IMR-90 (cell line): ENCODE measurements around the gene PLA2G2D. TPM values are rescaled to one million over a fixed set of nuclear protein-coding genes. Genes with fewer than 3 reads are reported as not detected.

Experiments
- ATAC-seq: fragments of 200-7000 bp; cut with Tn5 transposase; 2 replicates; pipeline ENCODE4 v1.9.1; 2020; ENCODE audit warnings: low read depth, mild to moderate bottlenecking, moderate library complexity
- BruUV-seq: library from RNA; stranded (reverse); fragments of 400-500 nt; replicated peaks from 2 replicates; lab custom pipeline; 2021; lab: Mats Ljungman, UMichigan
- CTCF ChIA-PET: fragments of 300-600 bp; formaldehyde crosslinking; extraction: SDS; loops from one replicate; lab custom pipeline; 2021; ENCODE audit warnings: antibody characterized with exemption; lab: Yijun Ruan, JAX
- POLR2A ChIA-PET: fragments of 300-600 bp; sonication (Branson Sonifier 250); formaldehyde crosslinking; loops from one replicate; lab custom pipeline; 2022; ENCODE audit warnings: antibody characterized with exemption; ENCODE audit not compliant: unreplicated experiment; lab: Charles Lee
- DNase-seq: peaks from one replicate; pipeline ENCODE4 v3.0.0; 2013
- H2AFZ ChIP-seq: replicated peaks from 2 replicates; pipeline ENCODE3; 2013; ENCODE audit warnings: low read length, mild to moderate bottlenecking; ENCODE audit not compliant: poor library complexity
- H2AK5ac ChIP-seq: 2 replicates; pipeline ENCODE4 v1.6.1; 2013; ENCODE audit warnings: low read depth, low read length, inconsistent platforms
- H2AK9ac ChIP-seq: replicated peaks from 2 replicates; pipeline ENCODE3; 2013; ENCODE audit warnings: mild to moderate bottlenecking, low read depth, low read length, moderate library complexity; ENCODE audit not compliant: poor library complexity
- H2BK120ac ChIP-seq: 2 replicates; pipeline ENCODE4 v1.6.1; 2013; ENCODE audit warnings: low read depth, low read length, inconsistent platforms
- H2BK15ac ChIP-seq: 3 replicates; pipeline ENCODE4 v1.6.1; 2013; ENCODE audit warnings: low read depth, low read length, inconsistent platforms
- H2BK20ac ChIP-seq: 2 replicates; pipeline ENCODE4 v1.6.1; 2013; ENCODE audit warnings: low read depth, mild to moderate bottlenecking, inconsistent platforms, low read length, moderate library complexity
- H2BK5ac ChIP-seq: 2 replicates; pipeline ENCODE4 v1.6.1; 2013; ENCODE audit warnings: mild to moderate bottlenecking, low read depth, low read length, inconsistent platforms; ENCODE audit not compliant: poor library complexity, severe bottlenecking
- H3K14ac ChIP-seq: replicated peaks from 2 replicates; pipeline ENCODE4 v1.6.1; 2013; ENCODE audit warnings: low read depth, low read length, inconsistent platforms
- H3K18ac ChIP-seq: 2 replicates; pipeline ENCODE4 v1.6.1; 2013; ENCODE audit warnings: low read depth, low read length, control low read depth
- H3K23ac ChIP-seq: 2 replicates; pipeline ENCODE4 v1.6.1; 2013; ENCODE audit warnings: low read depth, low read length, inconsistent platforms
- H3K27ac ChIP-seq: 2 replicates; pipeline ENCODE4 v1.5.1; 2013; ENCODE audit warnings: mild to moderate bottlenecking, control low read depth, low read length; ENCODE audit not compliant: insufficient read depth
- H3K27me3 ChIP-seq: 2 replicates; pipeline ENCODE4 v1.6.1; 2013; ENCODE audit warnings: low read length; ENCODE audit not compliant: control insufficient read depth, insufficient read depth
- H3K36me3 ChIP-seq: 2 replicates; pipeline ENCODE4 v1.6.1; 2013; ENCODE audit warnings: low read length, mixed read lengths; ENCODE audit not compliant: control insufficient read depth, insufficient read depth
- H3K4ac ChIP-seq: 2 replicates; pipeline ENCODE4 v1.6.1; 2013; ENCODE audit warnings: low read depth, low read length, inconsistent platforms
- H3K4me1 ChIP-seq: 2 replicates; pipeline ENCODE4 v1.6.1; 2013; ENCODE audit warnings: low read length, mixed read lengths; ENCODE audit not compliant: control insufficient read depth, insufficient read depth
- H3K4me2 ChIP-seq: 2 replicates; pipeline ENCODE4 v1.6.1; 2013; ENCODE audit warnings: low read depth, mild to moderate bottlenecking, control low read depth, low read length, moderate library complexity
- H3K4me3 ChIP-seq: 2 replicates; pipeline ENCODE4 v1.5.1; 2013; ENCODE audit warnings: low read depth, mild to moderate bottlenecking, control low read depth, low read length, moderate library complexity; ENCODE audit not compliant: insufficient read depth
- H3K56ac ChIP-seq: 2 replicates; pipeline ENCODE4 v1.6.1; 2013; ENCODE audit warnings: low read length, inconsistent platforms; ENCODE audit not compliant: insufficient read depth; ENCODE audit errors: extremely low read depth
- H3K79me1 ChIP-seq, 2 experiments: 2 replicates each; pipeline ENCODE4 v1.6.1; 2013; ENCODE audit warnings: low read length in 2 of 2, inconsistent platforms in 1 of 2, low read depth in 1 of 2
- H3K9ac ChIP-seq: 2 replicates; pipeline ENCODE4 v1.6.1; 2013; ENCODE audit warnings: low read depth, low read length, control low read depth
- H3K9me1 ChIP-seq: 2 replicates; pipeline ENCODE4 v1.6.1; 2013; ENCODE audit warnings: low read length, inconsistent platforms; ENCODE audit not compliant: insufficient read depth
- H3K9me3 ChIP-seq: 2 replicates; pipeline ENCODE4 v1.6.1; 2013; ENCODE audit warnings: low read length; ENCODE audit not compliant: control insufficient read depth, insufficient read depth
- H4K20me1 ChIP-seq: 2 replicates; pipeline ENCODE4 v1.6.1; 2013; ENCODE audit warnings: low read length, inconsistent platforms; ENCODE audit not compliant: insufficient read depth
- H4K5ac ChIP-seq: 2 replicates; pipeline ENCODE4 v1.6.1; 2013; ENCODE audit warnings: mild to moderate bottlenecking, low read depth, low read length, control low read depth
- H4K8ac ChIP-seq, 2 experiments: 2 replicates each; pipeline ENCODE4 v1.6.1; 2013; ENCODE audit warnings: low read depth in 2 of 2, low read length in 2 of 2, control low read depth in 1 of 2, inconsistent platforms in 1 of 2
- H4K91ac ChIP-seq: 2 replicates; pipeline ENCODE4 v1.6.1; 2013; ENCODE audit warnings: low read depth, low read length, inconsistent platforms; ENCODE audit not compliant: insufficient read depth
- BHLHE40 ChIP-seq: fragments of 150-350 bp; IDR thresholded peaks from 2 replicates; pipeline ENCODE4 v1.6.1; 2016; ENCODE audit warnings: mild to moderate bottlenecking, low read depth, low read length
- CEBPB ChIP-seq: IDR thresholded peaks from 2 replicates; pipeline ENCODE4 v1.6.1; 2012; ENCODE audit warnings: low read depth, low read length, improper control_type of control experiment
- CHD1 ChIP-seq: IDR thresholded peaks from 2 replicates; pipeline ENCODE4 v1.6.1; 2012; ENCODE audit warnings: low read depth, low read length, improper control_type of control experiment
- CTCF ChIP-seq: conservative IDR thresholded peaks from 2 replicates; pipeline ENCODE4 v1.5.1; 2012; ENCODE audit warnings: mild to moderate bottlenecking, low read depth, low read length, improper control_type of control experiment
- ELK1 ChIP-seq: fragments of 150-350 bp; IDR thresholded peaks from 2 replicates; pipeline ENCODE4 v1.6.1; 2016; ENCODE audit warnings: low read depth, mild to moderate bottlenecking, low read length, moderate library complexity, borderline replicate concordance
- FOS ChIP-seq: fragments of 150-350 bp; IDR thresholded peaks from 2 replicates; pipeline ENCODE4 v1.6.1; 2016; ENCODE audit warnings: low read depth, low read length
- MAFK ChIP-seq: IDR thresholded peaks from 2 replicates; pipeline ENCODE4 v1.6.1; 2012; ENCODE audit warnings: low read depth, low read length, improper control_type of control experiment
- MAZ ChIP-seq: IDR thresholded peaks from 2 replicates; pipeline ENCODE4 v1.6.1; 2012; ENCODE audit warnings: low read depth, mild to moderate bottlenecking, low read length, improper control_type of control experiment, moderate library complexity, borderline replicate concordance
- MXI1 ChIP-seq: IDR thresholded peaks from 2 replicates; pipeline ENCODE4 v1.6.1; 2012; ENCODE audit warnings: low read depth, mild to moderate bottlenecking, low read length, moderate library complexity, borderline replicate concordance
- NFE2L2 ChIP-seq: fragments of 150-350 bp; IDR thresholded peaks from 2 replicates; pipeline ENCODE4 v1.6.1; 2016; ENCODE audit warnings: low read depth, mild to moderate bottlenecking, low read length
- POLR2A ChIP-seq: IDR thresholded peaks from 2 replicates; pipeline ENCODE4 v1.6.1; 2012; ENCODE audit warnings: mild to moderate bottlenecking, low read depth, low read length
- RAD21 ChIP-seq: IDR thresholded peaks from 2 replicates; pipeline ENCODE4 v1.6.1; 2012; ENCODE audit warnings: low read length, improper control_type of control experiment
- RCOR1 ChIP-seq: IDR thresholded peaks from 2 replicates; pipeline ENCODE4 v1.6.1; 2012; ENCODE audit warnings: mild to moderate bottlenecking, low read length, improper control_type of control experiment; ENCODE audit not compliant: insufficient replicate concordance
- RFX5 ChIP-seq: IDR thresholded peaks from 2 replicates; pipeline ENCODE4 v1.8.0; 2012; ENCODE audit warnings: low read depth, mild to moderate bottlenecking, low read length, moderate library complexity
- SMC3 ChIP-seq: fragments of 150-350 bp; IDR thresholded peaks from 2 replicates; pipeline ENCODE4 v1.6.1; 2016; ENCODE audit warnings: low read depth, mild to moderate bottlenecking, antibody characterized with exemption, low read length, moderate library complexity
- USF2 ChIP-seq: fragments of 150-350 bp; IDR thresholded peaks from 2 replicates; pipeline ENCODE4 v1.6.1; 2017; ENCODE audit warnings: mild to moderate bottlenecking, antibody characterized with exemption, low read length, low read depth
- WGBS, 2 experiments: methylation state at CpG; one replicate each; pipeline versions ENCODE4 v1.1.5 to v1.1.7; 2013; ENCODE audit warnings: missing lambda C conversion rate in 2 of 2; ENCODE audit not compliant: insufficient read length in 1 of 2; ENCODE audit errors: extremely low coverage in 2 of 2; 5-methylcytosine and 5-hydroxymethylcytosine counted together
- dilution Hi-C: fragments of 300-500 bp; cut with HindIII; formaldehyde crosslinking; loops from one replicate; pipeline ENCODE4 v1.14.3; 2018; ENCODE audit warnings: low sequenced_read_pairs; ENCODE audit not compliant: unreplicated experiment
- in situ Hi-C: fragments of 300-500 bp; cut with MboI; formaldehyde crosslinking; loops from 3 replicates; pipeline ENCODE4 v1.14.3; 2019; ENCODE audit warnings: low sequenced_read_pairs, inconsistent platforms, mixed read lengths
- intact Hi-C: fragments of 100-400 bp; cut with micrococcal nuclease; formaldehyde crosslinking; loops from 2 replicates; pipeline ENCODE4 v1.10.0; 2022
- polyA plus RNA-seq, 3 experiments: library from polyadenylated mRNA; depleted of rRNA; stranded (reverse); fragments of >200 nt; gene quantifications; 2 replicates each; pipeline ENCODE4 v1.2.3, GENCODE V29; 2012; ENCODE audit warnings: low replicate concordance in 1 of 3
- total RNA-seq: library from RNA; depleted of rRNA; stranded (reverse); fragments of >200 nt; gene quantifications from 2 replicates; pipeline ENCODE4 v1.2.3, GENCODE V29; 2012

The PLA2G2D gene
- total and polyA plus RNA-seq, 2 of the 4 experiments (the other 2 are of a cell fraction) = not detected

DNA sequence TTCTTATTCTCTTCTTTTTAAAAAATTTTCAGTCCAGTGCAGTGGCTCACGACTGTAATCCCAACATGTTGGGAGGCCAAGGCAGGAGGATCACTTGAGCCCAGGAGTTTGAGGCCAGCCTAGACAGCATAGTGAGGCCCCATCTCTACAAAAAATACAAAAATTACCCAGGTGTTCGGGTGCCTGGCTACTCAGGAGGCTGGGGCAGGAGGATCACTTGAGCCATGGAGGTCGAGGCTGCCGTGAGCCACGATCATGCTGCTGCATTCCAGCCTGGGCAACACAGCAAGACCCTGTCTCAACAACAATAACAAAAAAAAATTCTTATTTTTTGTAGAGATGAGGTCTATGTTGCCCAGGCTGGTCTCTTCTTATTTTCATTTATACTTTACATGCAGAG lies 7.9 kb downstream of the PLA2G2D start:
- DNase-seq (no peak), ATAC-seq (no peak)
- H3K9me1 ChIP-seq = no peaks in the 10 kb centered on the region
- H3K23ac ChIP-seq = no peak overlapping the region
- intact Hi-C loops = no loop called here
- H3K14ac ChIP-seq = no peak overlapping the region
- no peaks in the 10 kb centered on the region for H3K36me3 ChIP-seq
- ChIA-PET CTCF (no interaction called here), POLR2A (no interaction called here)
- no peaks in the 10 kb centered on the region for H4K20me1 ChIP-seq
- H2AK9ac ChIP-seq = no peak overlapping the region
- no peak overlapping the region for H4K8ac ChIP-seq
- H3K79me1 ChIP-seq = no peaks in the 10 kb centered on the region
- peaks cover 31% of the 10 kb centered on the region for H3K27me3 ChIP-seq
- H3K9ac ChIP-seq = no peak overlapping the region
- BruUV-seq = no TSS peak
- no peak overlapping the region for H4K91ac ChIP-seq
- no peaks in the 10 kb centered on the region for H3K4me1 ChIP-seq
- no peak overlapping the region for H3K27ac ChIP-seq
- dilution Hi-C loops = no loop called here
- no peak overlapping the region for H3K4me3 ChIP-seq
- H2BK15ac ChIP-seq = no peak overlapping the region
- H3K56ac ChIP-seq = no peak overlapping the region
- H2BK5ac ChIP-seq = no peak overlapping the region
- TF ChIP-seq ELK1 (no peak), NFE2L2 (no peak), MAFK (no peak), SMC3 (no peak), USF2 (no peak), RFX5 (no peak), CTCF (no peak), RCOR1 (no peak), MAZ (no peak), CHD1 (no peak), MXI1 (no peak), CEBPB (no peak), POLR2A (no peak), BHLHE40 (no peak), RAD21 (no peak), FOS (no peak)
- H2BK20ac ChIP-seq = no peak overlapping the region
- no peak overlapping the region for H2AFZ ChIP-seq
- no peak overlapping the region for H2AK5ac ChIP-seq
- no peak overlapping the region for H3K4ac ChIP-seq
- 83% methylated on average over 1 of the region's 5 CpGs; no CpG with 5 or more reads in 1 of the 2 experiments for WGBS, 2 experiments
- H3K4me2 ChIP-seq = no peak overlapping the region
- no peak overlapping the region for H4K5ac ChIP-seq
- no peak overlapping the region for H3K18ac ChIP-seq
- H3K9me3 ChIP-seq = no peaks in the 10 kb centered on the region
- in situ Hi-C loops = no loop called here
- no peak overlapping the region for H2BK120ac ChIP-seq
